Fibroblast of skin of scalp (primary cell): ENCODE results near the gene EPHB6.

Experiments used
- DNase-seq: peaks from one replicate; pipeline ENCODE4 v3.0.0-alpha.2; 2013

The EPHB6 gene

DNA sequence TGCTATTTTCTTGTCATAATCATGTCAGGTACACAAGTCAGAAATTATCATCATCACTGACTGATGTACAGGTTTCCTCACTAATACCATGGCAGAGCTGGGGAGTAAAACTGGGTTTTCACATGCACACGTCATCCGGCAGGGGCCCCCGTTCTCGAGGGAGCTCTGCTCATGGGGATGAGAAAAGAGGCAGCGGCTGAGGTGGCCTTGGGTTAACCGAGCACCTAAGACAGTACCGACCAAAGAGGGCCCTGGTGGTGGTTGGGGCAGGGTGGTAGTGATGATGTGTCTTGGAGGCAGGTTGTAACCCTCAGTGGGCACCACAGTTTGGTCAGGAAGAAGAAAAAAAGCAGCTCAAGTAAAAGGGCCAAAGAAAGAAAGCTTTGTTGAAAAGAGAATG is 42.8 kb downstream of the EPHB6 start:
- DNase-seq = no peak

DNA sequence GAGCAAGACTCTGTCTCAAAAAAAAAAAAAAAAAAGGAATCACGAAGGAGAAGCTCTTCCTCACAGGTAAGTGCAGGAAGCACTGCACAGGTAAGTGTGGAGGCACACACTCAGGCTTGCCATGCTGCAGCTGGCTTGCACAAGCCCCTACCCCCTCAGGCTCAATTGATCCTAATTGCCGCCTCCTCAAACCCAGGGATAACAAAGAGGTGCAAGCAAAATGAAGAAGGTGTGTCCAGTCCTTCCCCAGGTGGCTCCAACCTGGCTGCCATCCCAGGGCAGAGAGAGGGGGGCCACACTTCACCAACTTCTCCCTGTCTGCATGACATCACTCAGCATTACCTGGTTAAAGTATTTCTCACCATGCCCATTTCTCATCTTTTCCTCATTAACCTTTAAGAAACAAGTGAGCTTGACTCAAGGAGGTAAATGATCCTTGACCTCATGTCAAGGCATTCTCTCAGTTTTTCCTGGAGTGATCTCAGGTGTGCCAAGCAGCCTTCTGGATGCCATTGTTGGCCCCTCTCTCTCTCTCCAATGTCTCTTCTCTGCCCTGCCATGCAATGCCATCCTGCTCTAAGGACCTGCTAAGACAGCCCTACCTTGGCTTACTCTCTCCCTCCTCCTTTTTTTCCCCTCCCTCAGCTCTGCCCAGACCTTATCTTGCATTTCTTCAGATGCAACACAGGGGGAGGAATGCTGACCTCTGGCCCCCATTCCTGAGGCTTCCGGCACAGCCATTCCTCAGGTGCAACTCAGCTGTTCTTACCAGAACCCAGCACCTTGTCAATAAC is 43.7 kb downstream of the EPHB6 start:
- no peak for DNase-seq

DNA sequence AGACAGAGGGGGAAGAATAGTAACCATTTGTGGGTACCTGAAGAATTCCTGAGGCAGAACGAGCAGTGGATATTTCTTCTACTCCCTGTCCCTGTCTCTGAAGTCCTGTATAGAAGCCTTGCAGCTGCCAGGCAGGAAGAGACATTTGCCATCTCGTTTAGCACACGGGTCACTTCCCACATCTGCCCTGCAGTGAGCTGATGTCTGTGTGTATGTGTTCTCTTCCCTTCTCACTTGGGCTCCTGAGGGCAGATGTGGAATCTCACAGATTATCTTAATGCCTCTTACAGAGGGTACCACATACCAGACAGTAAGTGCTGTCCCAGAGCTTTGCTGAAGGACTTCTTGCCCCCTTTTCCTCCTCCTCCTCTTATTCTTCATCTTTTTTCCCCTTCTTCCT is 44.8 kb downstream of the EPHB6 start:
- no peak for DNase-seq

DNA sequence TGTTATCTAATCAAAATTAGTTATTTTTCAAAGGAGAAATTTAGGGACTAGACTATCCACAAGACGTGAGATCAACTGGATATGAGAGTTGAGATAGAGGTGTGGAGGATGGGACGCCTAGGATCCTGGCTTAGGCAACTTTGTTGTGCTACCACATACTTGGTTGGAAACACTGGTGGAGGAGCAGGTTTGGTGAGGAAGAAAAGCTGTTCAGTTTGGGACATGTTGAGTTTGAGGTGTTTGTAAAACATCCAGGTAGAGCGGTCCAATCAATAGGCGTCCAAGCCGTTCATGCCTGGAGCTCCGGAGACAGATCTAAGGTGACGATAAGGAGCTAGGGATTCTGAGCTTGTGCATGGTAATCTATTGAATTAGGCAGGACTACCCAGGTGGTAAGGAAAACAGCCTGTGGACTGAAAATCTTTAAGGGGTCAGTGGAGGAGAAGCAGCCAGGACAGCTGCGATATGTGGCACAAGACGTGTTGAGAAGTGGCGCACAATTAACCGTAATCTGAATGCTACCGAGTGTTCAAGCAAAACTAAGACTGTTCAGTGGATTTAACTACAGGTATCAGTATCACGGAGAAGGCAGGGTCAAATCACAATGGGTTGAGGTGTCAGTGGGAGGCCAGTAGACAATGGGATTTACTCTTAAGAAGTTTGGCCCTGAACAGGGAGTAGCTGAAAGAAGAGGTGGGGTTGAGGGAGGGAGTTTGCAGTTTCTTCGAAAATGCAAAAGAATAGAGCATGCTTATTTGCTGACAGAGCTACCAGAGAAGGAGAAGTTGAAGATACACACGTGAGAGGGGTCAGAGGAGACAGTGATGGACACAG is 46.8 kb downstream of the EPHB6 start:
- DNase-seq = no peak

- no peak for DNase-seq
Observed at GRCh38 chr7:142904128-142904527, 49.3 kb downstream of the EPHB6 start.

- no peak for DNase-seq
Observed at GRCh38 chr7:142905759-142906158, 50.9 kb downstream of the EPHB6 start.

DNA sequence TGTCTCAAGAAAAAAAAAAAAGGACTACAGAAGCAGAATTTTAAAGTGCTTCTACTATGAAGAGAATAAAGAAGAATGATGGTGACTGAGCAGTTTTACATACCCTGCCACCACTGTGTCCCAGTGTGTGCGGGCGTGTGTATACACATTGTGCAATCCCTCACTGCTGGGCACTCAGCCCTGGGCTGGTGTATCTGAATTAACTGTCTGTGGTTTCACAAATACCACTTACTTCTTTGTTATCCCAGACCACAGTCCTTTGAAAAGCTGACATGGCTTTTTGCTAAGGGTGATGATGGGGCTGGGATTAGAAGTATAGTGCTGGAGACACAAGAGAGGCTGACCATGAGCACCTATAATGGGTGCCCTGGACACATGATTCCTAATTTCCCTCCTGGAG is 51.8 kb downstream of the EPHB6 start:
- no peak for DNase-seq

- no peak for DNase-seq
Observed at GRCh38 chr7:142908290-142908689, 53.4 kb downstream of the EPHB6 start.

- DNase-seq = no peak
Observed at GRCh38 chr7:142908921-142909890, 54.3 kb downstream of the EPHB6 start.

- no peak for DNase-seq
Observed at GRCh38 chr7:142910031-142910433, 55.2 kb downstream of the EPHB6 start.

DNA sequence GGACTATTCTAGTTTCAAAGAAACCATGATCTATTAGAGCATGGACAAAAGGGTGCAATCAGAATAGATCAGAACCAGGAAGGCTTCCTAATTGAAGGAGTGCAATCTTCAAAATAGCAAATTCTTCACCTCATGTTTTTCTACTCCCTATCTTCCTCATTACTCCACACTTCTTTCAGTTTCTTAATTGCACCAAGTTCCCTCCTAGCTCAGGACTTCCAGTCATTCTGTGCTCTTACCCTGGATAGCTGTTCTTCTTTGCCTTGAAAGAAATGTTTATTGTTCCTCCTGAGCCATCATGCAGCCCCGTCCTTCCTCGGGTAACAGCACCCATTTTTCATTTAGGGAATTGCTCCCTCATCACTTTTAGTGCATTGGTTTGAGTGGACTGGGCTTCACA is 55.6 kb downstream of the EPHB6 start:
- no peak for DNase-seq

DNA sequence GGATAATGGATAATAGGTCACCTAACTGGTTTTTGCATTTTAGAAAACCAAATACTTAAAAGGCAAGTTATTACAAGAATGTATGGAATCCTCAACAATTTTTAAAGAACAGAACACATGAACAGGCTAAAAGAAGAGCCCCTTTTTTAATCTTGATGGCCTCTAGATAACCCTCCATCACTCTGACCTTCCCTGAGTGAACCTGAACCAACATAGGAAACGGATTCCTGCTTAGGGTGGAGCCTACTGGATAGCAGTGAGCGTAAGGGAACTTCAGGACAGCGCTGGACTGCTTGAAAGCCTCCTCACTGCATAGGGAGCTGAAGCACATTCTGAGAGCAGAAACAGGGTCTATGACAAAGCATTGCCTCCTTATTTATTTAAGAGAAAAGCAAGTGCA is 58.2 kb downstream of the EPHB6 start:
- no peak for DNase-seq

- DNase-seq = no peak
Observed at GRCh38 chr7:142913566-142913965, 58.7 kb downstream of the EPHB6 start.

- DNase-seq = no peak
Observed at GRCh38 chr7:142914121-142914520, 59.2 kb downstream of the EPHB6 start.

- DNase-seq = no peak
Observed at GRCh38 chr7:142915315-142915714, 60.4 kb downstream of the EPHB6 start.

DNA sequence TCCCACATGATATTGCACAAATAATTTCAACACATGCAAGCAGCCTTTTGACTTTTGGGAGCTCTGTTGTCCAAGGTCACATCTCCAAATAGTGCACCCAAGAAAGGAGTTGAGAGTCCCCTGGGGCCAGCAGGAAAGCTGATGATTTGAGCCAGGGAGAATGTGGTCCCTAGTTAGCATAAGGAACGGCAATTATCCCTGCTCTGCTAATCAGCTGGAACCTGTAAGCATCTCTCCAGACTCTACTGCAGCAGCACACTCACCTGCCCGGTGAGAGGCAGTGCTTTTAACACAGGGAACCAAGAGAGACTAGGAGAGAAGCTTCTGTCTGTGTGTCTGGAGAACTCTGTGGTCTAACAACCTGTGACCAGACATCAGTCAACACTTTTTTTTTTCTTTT is 61.6 kb downstream of the EPHB6 start:
- no peak for DNase-seq

GRCh38 chr7:142917447-142917846 is 62.6 kb downstream of the EPHB6 start:
- no peak for DNase-seq

DNA sequence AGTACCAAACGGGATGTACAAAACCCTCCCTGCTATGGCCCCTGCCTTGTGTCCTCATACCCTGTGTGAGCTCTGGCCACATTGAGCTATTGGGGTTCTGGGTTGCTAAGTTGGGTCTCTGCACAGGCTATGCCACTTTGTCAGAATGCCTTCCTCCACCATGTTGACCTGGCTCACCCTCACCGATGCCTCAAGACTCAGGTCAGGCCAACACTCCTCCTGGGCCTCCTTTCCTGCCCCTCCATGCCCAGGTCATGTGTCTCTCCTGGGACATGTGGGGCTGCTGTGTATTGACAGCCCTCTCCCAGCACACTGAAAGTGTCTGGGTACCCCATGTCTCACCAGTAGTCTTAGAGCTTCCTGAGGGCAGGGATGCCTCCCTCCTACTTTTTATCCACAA is 64.0 kb downstream of the EPHB6 start:
- DNase-seq = no peak

GRCh38 chr7:142919656-142920055 is 64.8 kb downstream of the EPHB6 start:
- no peak for DNase-seq
